Keratinocyte (primary cell): Measurements from ENCODE around the gene EGLN1. TPM values are rescaled to one million over a fixed set of nuclear protein-coding genes. Genes with fewer than 3 reads are reported as not detected.

Source experiments
- DNase-seq: peaks from one replicate; pipeline ENCODE4 v3.0.0-alpha.2; 2011; ENCODE audit warnings: low read depth, missing footprints, low spot score
- FAIRE-seq: peaks from 2 replicates; lab custom pipeline; 2011; peaks lifted over from hg19 to GRCh38; lab: Jason Lieb, UNC
- H2AFZ ChIP-seq: 2 replicates; pipeline ENCODE4 v1.6.0; 2012; ENCODE audit warnings: low read length, control low read depth, inconsistent platforms; ENCODE audit not compliant: control insufficient read depth
- H3K27ac ChIP-seq: 2 replicates; pipeline ENCODE4 v1.5.1; 2011; ENCODE audit warnings: low read length; ENCODE audit not compliant: control insufficient read depth, insufficient read depth
- H3K27me3 ChIP-seq: 3 replicates; pipeline ENCODE4 v1.6.0; 2011; ENCODE audit warnings: low read length; ENCODE audit not compliant: control insufficient read depth, insufficient read depth; ENCODE audit errors: extremely low read depth
- H3K36me3 ChIP-seq, 2 experiments: 2 replicates in 1 of 2; 3 replicates in 1 of 2; pipeline ENCODE4 v1.5.1; 2011; ENCODE audit warnings: low read length in 2 of 2, mild to moderate bottlenecking in 1 of 2; ENCODE audit not compliant: control insufficient read depth in 2 of 2, insufficient read depth in 2 of 2; ENCODE audit errors: extremely low read depth in 1 of 2
- H3K4me1 ChIP-seq: 3 replicates; pipeline ENCODE4 v1.5.1; 2011; ENCODE audit warnings: low read length; ENCODE audit not compliant: control insufficient read depth, insufficient read depth; ENCODE audit errors: extremely low read depth
- H3K4me2 ChIP-seq: 3 replicates; pipeline ENCODE4 v1.6.0; 2011; ENCODE audit warnings: low read depth, low read length; ENCODE audit not compliant: control insufficient read depth, insufficient read depth; ENCODE audit errors: extremely low read depth
- H3K4me3 ChIP-seq, 3 experiments: fragments of 200-600 bp in 1 of 3; sonication (generic) in 1 of 3; 2 replicates in 2 of 3; 3 replicates in 1 of 3; pipeline ENCODE4 v1.5.1; 2011 to 2016; ENCODE audit warnings: low read length in 3 of 3, mild to moderate bottlenecking in 3 of 3, control low read depth in 2 of 3, inconsistent platforms in 1 of 3, low read depth in 1 of 3, mixed read lengths in 1 of 3, mixed run types in 1 of 3, moderate library complexity in 1 of 3; ENCODE audit not compliant: control insufficient read depth in 2 of 3, insufficient read depth in 2 of 3; ENCODE audit errors: extremely low read depth in 1 of 3
- H3K79me2 ChIP-seq: 2 replicates; pipeline ENCODE4 v1.6.0; 2012; ENCODE audit warnings: low read length; ENCODE audit not compliant: control insufficient read depth, insufficient read depth
- H3K9ac ChIP-seq: 3 replicates; pipeline ENCODE4 v1.6.0; 2011; ENCODE audit warnings: low read length; ENCODE audit not compliant: control insufficient read depth, insufficient read depth; ENCODE audit errors: extremely low read depth
- H3K9me1 ChIP-seq: 3 replicates; pipeline ENCODE4 v1.6.0; 2011; ENCODE audit warnings: low read length; ENCODE audit not compliant: control insufficient read depth, insufficient read depth; ENCODE audit errors: extremely low read depth
- H3K9me3 ChIP-seq: 2 replicates; pipeline ENCODE4 v1.5.1; 2012; ENCODE audit warnings: low read depth, low read length; ENCODE audit not compliant: control insufficient read depth
- H4K20me1 ChIP-seq: 3 replicates; pipeline ENCODE4 v1.6.0; 2011; ENCODE audit warnings: low read length; ENCODE audit not compliant: control insufficient read depth, insufficient read depth; ENCODE audit errors: extremely low read depth
- CTCF ChIP-seq, 3 experiments: IDR thresholded peaks in 1 of 3; conservative IDR thresholded peaks in 1 of 3; optimal IDR thresholded peaks in 1 of 3; 2 replicates in 2 of 3; 3 replicates in 1 of 3; pipeline versions ENCODE3 to v1.5.1; 2011; ENCODE audit warnings: low read length in 3 of 3, mild to moderate bottlenecking in 3 of 3, moderate library complexity in 2 of 3, control low read depth in 1 of 3, inconsistent platforms in 1 of 3; ENCODE audit not compliant: insufficient read depth in 2 of 3; ENCODE audit errors: extremely low read depth in 1 of 3
- EZH2 ChIP-seq: IDR thresholded peaks from one replicate; pipeline ENCODE4 v1.6.1; 2012; ENCODE audit warnings: inconsistent platforms, mild to moderate bottlenecking, low read length, moderate library complexity
- dilution Hi-C: fragments of 300-500 bp; cut with MboI; formaldehyde crosslinking; loops from one replicate; pipeline ENCODE4 v1.7.0; 2020; ENCODE audit warnings: low sequenced_read_pairs; ENCODE audit not compliant: extremely low pct_ligation_motif_present
- polyA plus RNA-seq, 5 experiments: library from polyadenylated mRNA; depleted of rRNA in 3 of 5; stranded (reverse) in 3 of 5; stranded (forward) in 1 of 5; unstranded in 1 of 5; fragments of >200 nt; gene quantifications; 1 replicate in 1 of 5; 2 replicates in 3 of 5; 3 replicates in 1 of 5; pipeline versions ENCODE4 v1.2.1 to v1.2.3, GENCODE V29; 2011 to 2012; ENCODE audit warnings: missing spikeins in 2 of 5, low read depth in 1 of 5, low replicate concordance in 1 of 5

The EGLN1 gene
- polyA plus RNA-seq, 1 donor (not counting 4 experiments of a cell fraction or from before 2014, with no cell fraction given), result 34.1 TPM

DNA sequence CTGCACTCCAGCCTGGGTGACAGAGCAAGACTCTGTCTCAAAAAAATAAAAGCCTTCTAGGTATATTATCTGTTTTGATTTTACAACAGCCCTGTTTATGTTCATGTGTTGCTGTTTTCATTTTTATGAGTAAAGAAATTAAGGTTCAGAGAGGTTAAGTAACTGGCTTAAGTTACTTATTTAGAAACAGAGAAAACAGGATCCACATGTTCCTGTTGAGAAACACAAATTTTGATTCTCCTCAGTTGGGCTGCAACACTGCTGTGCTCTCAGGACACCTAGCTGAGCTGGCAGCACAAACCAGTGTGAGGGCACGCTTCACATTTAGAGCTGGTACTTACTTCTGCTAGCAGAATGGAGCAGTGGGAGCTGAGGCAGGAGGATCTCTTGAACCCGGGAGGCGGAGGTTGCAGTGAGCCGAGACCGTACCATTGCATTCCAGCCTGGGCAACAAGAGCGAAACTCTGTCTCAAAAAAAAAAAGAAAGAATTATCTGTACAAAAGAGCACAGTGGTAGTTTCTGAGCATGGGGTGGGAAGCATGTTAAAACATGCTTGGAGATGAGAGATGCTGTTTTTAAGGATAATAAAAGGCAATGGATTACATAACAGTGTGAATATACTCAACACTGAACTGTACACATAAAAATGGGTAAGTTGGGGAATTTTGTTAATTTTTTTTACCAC is 81.6 kb downstream of the EGLN1 start:
- Histone ChIP-seq H3K9ac (peak overlapping the region; percentile 99), H3K9me3 (no peaks in the 10 kb centered on the region), H2AFZ (peak overlapping the region; percentile 77), H3K79me2 (peaks cover 66% of the 10 kb centered on the region), H3K9me1 (no peaks in the 10 kb centered on the region), H4K20me1 (peaks cover 10% of the 10 kb centered on the region), H3K36me3 (peaks cover 6 to 8% of the 10 kb centered on the region in 2 experiments), H3K4me2 (peak overlapping the region; percentile 94), H3K27ac (peak overlapping the region; percentile 100), H3K4me3 (peak overlapping the region; percentile 0 to 90 (median 67)), H3K4me1 (peaks cover 22% of the 10 kb centered on the region), H3K27me3 (no peaks in the 10 kb centered on the region)
- DNase-seq (no peak), FAIRE-seq (no peak)
- TF ChIP-seq EZH2, result no peak
- dilution Hi-C loops, result no loop called here

DNA sequence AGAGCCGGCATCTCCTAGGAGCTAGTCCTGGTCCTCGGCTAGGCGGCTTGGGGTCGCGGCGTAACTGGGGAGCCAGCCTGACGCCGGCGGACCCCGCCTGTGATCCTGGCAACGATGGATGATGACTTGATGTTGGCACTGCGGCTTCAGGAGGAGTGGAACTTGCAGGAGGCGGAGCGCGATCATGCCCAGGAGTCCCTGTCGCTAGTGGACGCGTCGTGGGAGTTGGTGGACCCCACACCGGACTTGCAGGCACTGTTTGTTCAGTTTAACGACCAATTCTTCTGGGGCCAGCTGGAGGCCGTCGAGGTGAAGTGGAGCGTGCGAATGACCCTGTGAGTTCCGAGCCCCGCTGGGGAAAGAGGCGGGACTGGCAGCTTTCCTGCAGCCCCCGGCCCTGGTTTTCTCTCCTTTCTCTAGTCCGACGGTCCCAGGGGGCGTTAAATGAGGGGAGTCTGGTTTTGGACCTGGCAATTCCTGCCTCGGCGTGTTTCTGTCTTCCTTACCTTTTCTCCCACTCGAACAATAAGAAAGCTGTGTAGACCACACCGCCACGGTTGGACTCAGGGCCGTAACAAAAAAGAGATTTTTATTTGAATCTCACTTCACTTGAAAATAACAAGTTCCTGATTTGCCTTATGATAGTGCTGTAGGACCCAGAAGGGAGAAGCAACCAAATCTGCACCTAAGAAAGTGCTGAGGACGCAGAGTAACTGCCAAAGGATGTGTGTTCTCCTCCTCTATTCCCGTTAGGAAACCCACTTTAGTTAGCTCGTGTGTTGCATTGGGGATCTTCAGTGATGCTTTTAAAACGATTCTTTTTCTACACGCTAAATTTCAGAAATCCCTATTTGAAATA is 83.6 kb downstream of the EGLN1 start, which contains the start of gene SPRTN:
Gene SPRTN (plus strand): TSS at position 24 of the 859 bp plus-strand sequence. CDS start 91 bp downstream, at position 115.
- Histone ChIP-seq H3K27me3 (no peaks in the 10 kb centered on the region), H3K9me3 (no peaks in the 10 kb centered on the region), H3K79me2 (peaks cover 75% of the 10 kb centered on the region), H3K4me1 (peaks cover 39% of the 10 kb centered on the region), H3K4me2 (peak within 1 kb of the TSS; percentile 94), H3K4me3 (peak within 1 kb of the TSS; percentile 69 to 98 (median 90)), H3K36me3 (peaks cover 4 to 8% of the 10 kb centered on the region in 2 experiments), H3K27ac (peak within 1 kb of the TSS; percentile 100), H4K20me1 (peaks cover 18% of the 10 kb centered on the region), H2AFZ (peak within 1 kb of the TSS; percentile 98), H3K9me1 (no peaks in the 10 kb centered on the region), H3K9ac (peak within 1 kb of the TSS; percentile 99)
- TF ChIP-seq EZH2, result no peak
- TF ChIP-seq CTCF (optimal IDR thresholded peaks at IDR 0.05 in 1 of 3, IDR thresholded peaks at IDR 0.05 in 1 of 3, conservative IDR thresholded peaks at IDR 0.05 in 1 of 3; ENCODE audit: extremely low read depth in 1 of 3, insufficient read depth in 2 of 3, low read length in 3 of 3), result no peak
- FAIRE-seq (no peak), DNase-seq (no peak)
- dilution Hi-C loops, result no loop called here
